GM11168 (cell line): ENCODE data around the gene TNFRSF18.

Experiments used
- in situ Hi-C: fragments of 300-500 bp; cut with MboI; formaldehyde crosslinking; loops from one replicate; pipeline ENCODE4 v1.12.0; 2022; ENCODE audit warnings: low sequenced_read_pairs; ENCODE audit not compliant: unreplicated experiment

The TNFRSF18 gene

GRCh38 chr1:1215881-1216605 is 9.7 kb upstream of the TNFRSF18 start:
- in situ Hi-C loops = no loop called here

- in situ Hi-C loops = no loop called here
Observed at GRCh38 chr1:1215080-1215676, 8.8 kb upstream of the TNFRSF18 start.

DNA sequence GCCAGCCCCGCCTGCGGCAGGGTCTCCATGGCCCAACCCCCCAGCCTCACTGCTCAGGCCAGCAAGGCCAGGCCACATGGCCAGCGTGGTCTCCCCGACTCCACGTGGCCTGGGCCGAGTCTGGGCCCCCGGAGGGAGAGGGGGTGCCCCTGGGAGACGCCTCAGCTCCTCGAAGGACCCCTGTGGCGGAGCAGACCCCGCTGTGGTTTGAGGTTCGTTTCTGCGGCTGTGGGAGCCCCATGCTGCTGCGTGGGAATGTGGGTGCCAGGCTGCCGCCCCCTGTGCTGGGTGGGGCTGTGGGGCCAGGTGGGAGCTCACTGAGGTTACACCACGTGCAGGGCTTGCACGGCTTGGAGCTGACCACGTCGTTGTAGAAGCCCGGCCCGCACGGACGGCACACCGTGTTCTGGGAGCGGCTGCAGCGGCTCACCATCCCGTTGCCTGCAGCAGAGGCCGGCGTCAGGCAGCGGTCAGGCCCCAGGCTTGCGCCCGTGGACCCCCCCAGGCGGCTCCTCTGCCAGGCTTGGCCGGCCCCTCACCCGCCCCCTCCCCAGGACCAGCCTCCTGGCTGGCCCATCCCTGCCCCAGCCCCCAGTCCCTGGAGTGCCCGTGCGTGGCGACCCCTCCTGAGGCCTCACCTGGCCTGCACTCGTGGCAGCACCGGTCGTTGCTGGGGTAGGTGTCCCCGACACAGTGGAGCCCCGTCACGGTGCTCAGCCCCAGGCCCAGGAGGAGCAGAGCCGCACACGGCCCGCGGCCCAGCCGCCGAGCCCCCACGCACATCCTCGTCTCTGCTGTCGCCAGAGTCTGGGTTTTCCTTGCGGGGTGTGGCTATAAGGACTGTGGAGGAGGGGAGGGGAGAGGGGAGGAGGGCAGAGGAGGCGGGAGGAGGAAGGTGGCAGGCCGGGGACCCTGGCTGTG is 7.2 kb upstream of the TNFRSF18 start, which contains the start of gene TNFRSF4:
Gene TNFRSF4, minus strand, starts transcription at position 809 of the 921 bp plus-strand sequence. Its CDS starts 26 bp downstream, at position 783.
- in situ Hi-C loops = no loop called here

GRCh38 chr1:1212780-1213344 is 6.5 kb upstream of the TNFRSF18 start:
- in situ Hi-C loops = no loop called here

DNA sequence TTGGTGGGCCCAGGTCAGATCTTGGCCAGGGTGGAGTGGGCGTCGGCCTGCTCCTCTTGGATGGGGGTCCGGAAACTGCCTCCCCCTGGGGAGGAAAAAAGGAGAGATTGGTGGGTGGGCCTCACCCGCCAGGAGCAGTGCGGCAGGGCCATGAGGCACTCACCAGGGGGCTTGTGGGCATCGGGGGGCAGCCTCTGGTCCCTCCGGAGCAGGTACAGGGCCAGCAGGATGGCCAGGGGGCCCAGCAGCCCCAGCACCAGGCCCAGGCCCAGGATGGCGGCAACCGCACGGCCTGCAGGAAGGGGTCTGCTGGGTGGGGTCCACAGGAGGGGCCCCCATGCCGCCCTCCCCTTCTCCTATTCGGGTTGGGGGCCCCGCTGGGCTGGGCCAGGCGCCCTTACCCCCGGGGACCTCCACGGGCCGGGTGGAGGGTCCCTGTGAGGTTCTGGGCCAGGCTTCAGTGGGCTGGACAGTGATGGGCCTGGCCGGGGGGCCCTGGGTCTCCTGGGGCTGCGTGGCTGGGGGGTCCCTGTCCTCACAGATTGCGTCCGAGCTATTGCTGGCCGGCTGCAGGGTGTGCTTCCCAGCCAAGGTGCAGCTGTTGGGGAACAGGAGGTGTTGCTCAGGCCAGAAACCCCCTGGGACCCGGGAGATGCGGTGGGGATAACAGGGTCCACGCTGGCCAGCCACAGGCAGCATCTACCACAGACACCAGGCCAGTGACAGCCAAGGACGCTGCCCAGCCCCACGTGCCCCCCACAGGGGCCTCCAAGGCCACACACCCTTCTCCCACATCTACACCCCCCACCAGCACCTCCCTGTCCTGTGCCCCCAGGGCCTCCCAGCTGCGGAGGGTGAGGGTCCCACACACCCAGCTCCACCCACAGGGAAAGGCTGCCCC is 5.4 kb upstream of the TNFRSF18 start:
- in situ Hi-C loops = no loop called here

- in situ Hi-C loops = no loop called here
Observed at GRCh38 chr1:1210726-1211540, 4.5 kb upstream of the TNFRSF18 start.

- in situ Hi-C loops = no loop called here
Observed at GRCh38 chr1:1208713-1209433, 2.5 kb upstream of the TNFRSF18 start.

- in situ Hi-C loops = no loop called here
Observed at GRCh38 chr1:1207571-1207892, 1.1 kb upstream of the TNFRSF18 start.

GRCh38 chr1:1206966-1207531 is 657 bp upstream of the TNFRSF18 start:
- in situ Hi-C loops = no loop called here

DNA sequence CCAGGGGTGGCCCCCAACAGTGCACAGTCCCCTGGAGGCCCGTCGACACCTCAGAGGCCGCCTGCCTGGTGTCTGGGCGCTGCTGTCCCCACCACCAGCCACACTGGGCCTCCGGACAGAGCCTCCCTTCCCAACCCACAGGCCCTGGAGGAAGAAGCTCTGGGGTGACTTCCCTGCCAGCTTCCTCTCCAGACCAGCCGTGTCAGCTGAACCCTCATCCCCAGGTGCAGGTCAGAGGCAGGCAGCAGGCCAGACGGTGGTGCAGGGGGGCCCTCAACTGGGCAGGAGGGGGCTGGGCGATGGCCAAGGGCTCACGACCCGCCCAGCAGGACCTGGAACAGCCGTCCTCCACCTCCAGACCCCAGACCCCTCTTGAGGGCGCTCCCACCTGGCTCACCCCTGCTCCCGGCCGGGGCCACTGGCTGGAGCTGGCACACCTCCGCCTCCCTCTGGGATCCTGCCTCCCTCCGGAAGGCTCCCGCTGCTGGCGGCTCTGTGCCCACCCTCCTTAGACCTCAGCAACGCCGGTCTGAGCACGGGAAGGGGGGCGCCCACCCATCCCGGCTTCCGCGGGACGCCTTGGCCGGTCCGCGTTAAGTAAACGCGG is 520 bp downstream of the TNFRSF18 start:
- in situ Hi-C loops = no loop called here

DNA sequence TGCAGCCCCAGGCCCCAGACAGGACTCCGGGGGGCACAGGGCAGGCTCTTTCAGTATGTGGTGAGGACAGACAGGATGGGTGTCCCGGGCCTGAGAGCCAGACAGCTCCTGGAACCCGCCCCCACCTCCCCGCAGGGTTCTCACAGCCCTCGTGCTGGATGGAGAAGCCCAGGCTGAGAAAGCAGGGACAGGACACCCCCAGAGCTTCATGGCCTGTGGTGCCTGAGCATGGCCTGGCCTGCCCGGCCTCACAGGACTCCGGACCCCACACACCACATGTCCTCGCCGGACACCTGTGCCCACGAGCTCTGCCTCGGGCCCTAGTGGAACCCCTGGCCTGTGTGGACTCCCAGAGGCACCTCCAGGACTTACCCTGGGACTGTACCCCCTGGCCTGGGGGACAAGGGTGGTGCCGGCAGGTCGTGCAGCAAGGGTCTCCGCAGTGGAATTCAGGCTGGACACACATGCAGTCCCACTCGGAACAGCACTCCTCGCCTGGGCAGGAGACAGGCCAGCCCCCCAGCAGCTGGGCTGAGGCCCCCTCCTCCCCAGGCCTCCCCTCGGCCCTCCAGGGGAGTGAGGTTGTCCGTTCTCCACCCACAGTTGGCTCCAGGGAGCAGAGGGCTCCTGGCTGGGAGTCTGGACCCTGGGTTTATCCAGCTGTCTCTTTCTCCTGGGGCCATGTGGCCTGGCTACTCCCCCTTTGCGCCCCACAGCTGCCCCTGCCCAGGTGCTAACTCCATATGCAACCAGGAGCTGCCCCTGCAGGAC is 1.2 kb downstream of the TNFRSF18 start:
- in situ Hi-C loops = no loop called here

DNA sequence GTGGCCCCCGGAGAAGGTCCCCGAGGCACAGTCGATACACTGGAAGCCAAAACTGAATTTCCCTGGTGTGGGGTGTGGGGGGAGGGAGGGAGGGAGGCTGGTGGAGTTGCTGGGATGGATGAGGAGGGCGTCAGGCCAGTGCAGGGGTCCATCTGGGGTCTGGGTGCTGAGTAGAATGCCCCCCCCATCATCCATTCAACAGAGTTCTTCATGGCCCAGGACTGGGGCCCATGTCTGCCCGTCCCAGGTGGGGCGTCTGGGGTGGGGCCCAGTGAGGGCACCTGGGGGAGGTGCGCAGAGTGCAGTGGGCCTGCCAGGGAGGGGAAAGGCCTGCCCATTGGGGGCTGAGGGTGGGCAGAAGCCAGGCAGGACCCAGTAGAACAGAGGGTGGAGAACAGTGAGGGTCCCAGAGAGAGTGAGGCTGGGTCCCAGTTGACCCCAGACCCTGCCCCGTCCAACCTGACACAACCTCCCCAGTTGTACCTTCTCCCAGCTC is 1.9 kb downstream of the TNFRSF18 start:
- in situ Hi-C loops = no loop called here

DNA sequence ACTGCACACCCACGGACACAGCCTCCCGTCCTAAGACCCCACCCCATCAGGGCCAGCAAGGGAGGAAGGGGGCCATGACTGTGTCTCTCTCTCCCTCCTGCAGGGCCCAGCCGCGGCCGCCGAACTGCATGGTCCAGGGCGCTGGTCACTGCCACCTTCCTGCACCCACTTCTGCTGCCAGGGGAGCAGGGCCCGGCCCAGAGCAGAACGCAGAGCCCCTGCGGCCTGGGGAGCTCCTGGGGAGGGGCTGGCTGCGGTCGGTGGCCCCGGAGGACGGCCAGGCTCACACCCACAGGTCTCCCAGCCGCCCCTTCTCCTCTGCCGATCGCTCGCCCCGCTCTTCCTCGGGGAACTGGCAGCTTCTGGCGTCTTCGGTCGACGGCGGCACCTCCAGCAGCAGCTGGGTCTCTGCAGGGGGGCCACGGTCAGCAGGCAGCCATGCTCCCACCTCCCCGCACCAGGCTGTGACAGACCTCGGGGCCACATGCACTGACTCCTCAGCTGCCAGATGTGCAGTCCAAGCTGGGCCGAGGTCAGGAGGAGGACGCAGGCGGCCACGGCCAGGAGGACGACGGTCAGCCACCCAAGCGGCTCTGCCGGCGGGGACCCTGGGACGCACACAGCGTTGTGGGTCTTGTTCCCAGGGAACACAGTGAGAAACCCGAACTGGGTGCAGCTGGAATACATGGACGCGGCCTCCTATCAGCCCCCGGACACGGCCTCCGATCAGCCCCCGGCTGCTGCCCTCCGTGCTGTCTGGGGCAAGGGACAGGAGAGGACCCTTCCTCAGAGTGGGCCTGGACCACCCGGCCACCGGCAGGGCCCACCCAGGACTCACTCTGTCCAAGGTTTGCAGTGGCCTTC is 2.6 kb downstream of the TNFRSF18 start:
- in situ Hi-C loops = no loop called here

GRCh38 chr1:1202831-1203560 is 3.4 kb downstream of the TNFRSF18 start:
- in situ Hi-C loops = no loop called here
